HS-5 (cell line): ENCODE results near the gene SPDEF.

ENCODE experiments used
- DNase-seq: peaks from one replicate; pipeline ENCODE4 v3.0.0-alpha.2; 2012; ENCODE audit warnings: low read depth

Gene SPDEF

GRCh38 chr6:34563513-34563870 is 7.4 kb upstream of the SPDEF start:
- no peak for DNase-seq

- no peak for DNase-seq
These were observed 6.9 kb upstream of the SPDEF start for GRCh38 chr6:34562861-34563512.

- DNase-seq = no peak
These were observed 6.2 kb upstream of the SPDEF start for GRCh38 chr6:34562350-34562749.

- no peak for DNase-seq
These were observed 5.0 kb upstream of the SPDEF start for GRCh38 chr6:34561227-34561530.

- DNase-seq = no peak
These were observed 4.5 kb upstream of the SPDEF start for GRCh38 chr6:34560366-34561226.

- no peak for DNase-seq
These were observed 3.7 kb upstream of the SPDEF start for GRCh38 chr6:34559651-34560365.

GRCh38 chr6:34558172-34558714 is 2.1 kb upstream of the SPDEF start:
- no peak for DNase-seq

GRCh38 chr6:34557228-34557627 is 1.1 kb upstream of the SPDEF start:
- no peak for DNase-seq

GRCh38 chr6:34556493-34556892 is 364 bp upstream of the SPDEF start:
- DNase-seq = no peak

GRCh38 chr6:34555328-34555727 is 801 bp downstream of the SPDEF start:
- no peak for DNase-seq

- DNase-seq = no peak
These were observed 1.2 kb downstream of the SPDEF start for GRCh38 chr6:34555007-34555322.

GRCh38 chr6:34554291-34555006 is 1.7 kb downstream of the SPDEF start:
- DNase-seq = no peak

GRCh38 chr6:34553750-34554149 is 2.4 kb downstream of the SPDEF start:
- DNase-seq = no peak

- no peak for DNase-seq
These were observed 3.0 kb downstream of the SPDEF start for GRCh38 chr6:34553146-34553545.

- DNase-seq = no peak
These were observed 3.5 kb downstream of the SPDEF start for GRCh38 chr6:34552620-34553019.

- no peak for DNase-seq
These were observed 4.4 kb downstream of the SPDEF start for GRCh38 chr6:34551720-34552119.

- DNase-seq = no peak
These were observed 6.3 kb downstream of the SPDEF start for GRCh38 chr6:34549804-34550202.

- DNase-seq = no peak
These were observed 6.9 kb downstream of the SPDEF start for GRCh38 chr6:34549026-34549803.

GRCh38 chr6:34547701-34548644 is 8.2 kb downstream of the SPDEF start:
- DNase-seq = no peak

- DNase-seq = no peak
These were observed 9.4 kb downstream of the SPDEF start for GRCh38 chr6:34546551-34547321.
